ENCODE measurements around the gene ZFYVE28.

DNA sequence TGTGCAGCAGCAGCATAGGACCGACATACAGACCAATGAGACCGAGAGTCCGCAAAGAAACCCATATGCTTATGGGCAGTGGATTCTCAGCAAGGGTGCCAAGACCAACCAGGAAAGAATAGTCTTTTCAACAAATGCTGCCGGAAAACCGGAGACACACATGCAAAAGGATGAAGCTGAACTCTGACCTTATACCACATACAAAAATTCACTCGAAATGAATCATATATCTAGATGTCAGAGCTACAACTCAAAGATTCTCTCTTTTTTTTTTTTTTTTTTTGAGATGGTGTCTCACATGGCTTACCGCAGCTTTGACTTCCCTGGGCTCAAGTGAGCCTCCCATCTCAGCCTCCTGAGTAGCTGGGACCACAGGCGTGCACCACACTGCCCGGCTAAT lies 140.5 kb downstream of the ZFYVE28 start:
- TF ChIP-seq, protein P1, sequence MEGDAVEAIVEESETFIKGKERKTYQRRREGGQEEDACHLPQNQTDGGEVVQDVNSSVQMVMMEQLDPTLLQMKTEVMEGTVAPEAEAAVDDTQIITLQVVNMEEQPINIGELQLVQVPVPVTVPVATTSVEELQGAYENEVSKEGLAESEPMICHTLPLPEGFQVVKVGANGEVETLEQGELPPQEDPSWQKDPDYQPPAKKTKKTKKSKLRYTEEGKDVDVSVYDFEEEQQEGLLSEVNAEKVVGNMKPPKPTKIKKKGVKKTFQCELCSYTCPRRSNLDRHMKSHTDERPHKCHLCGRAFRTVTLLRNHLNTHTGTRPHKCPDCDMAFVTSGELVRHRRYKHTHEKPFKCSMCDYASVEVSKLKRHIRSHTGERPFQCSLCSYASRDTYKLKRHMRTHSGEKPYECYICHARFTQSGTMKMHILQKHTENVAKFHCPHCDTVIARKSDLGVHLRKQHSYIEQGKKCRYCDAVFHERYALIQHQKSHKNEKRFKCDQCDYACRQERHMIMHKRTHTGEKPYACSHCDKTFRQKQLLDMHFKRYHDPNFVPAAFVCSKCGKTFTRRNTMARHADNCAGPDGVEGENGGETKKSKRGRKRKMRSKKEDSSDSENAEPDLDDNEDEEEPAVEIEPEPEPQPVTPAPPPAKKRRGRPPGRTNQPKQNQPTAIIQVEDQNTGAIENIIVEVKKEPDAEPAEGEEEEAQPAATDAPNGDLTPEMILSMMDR (IDR thresholded peaks at IDR 0.05; ENCODE audit: low read depth, low read length, poor library complexity, severe bottlenecking), result no peak
- TF ChIP-seq EZH2phosphoT487 (IDR thresholded peaks at IDR 0.05; ENCODE audit: borderline replicate concordance, low read length), result no peak
